GM12878 (cell line): Measurements from ENCODE around the gene SARS2. TPM values are rescaled to one million over a fixed set of nuclear protein-coding genes. Genes with fewer than 3 reads are reported as not detected.

Experiments used
- CHD2 ChIP-seq: IDR thresholded peaks from 2 replicates; pipeline ENCODE4 v1.6.1; 2011; ENCODE audit warnings: low read depth, low read length, improper control_type of control experiment, borderline replicate concordance
- CUX1 ChIP-seq: IDR thresholded peaks from 2 replicates; pipeline ENCODE4 v1.6.1; 2012; ENCODE audit warnings: improper control_type of control experiment, low read depth, low read length; ENCODE audit not compliant: insufficient replicate concordance
- E2F8 ChIP-seq: fragments of 450-650 bp; IDR thresholded peaks from 2 replicates; pipeline ENCODE4 v1.6.1; 2018; ENCODE audit warnings: mild to moderate bottlenecking, low read depth, moderate library complexity; ENCODE audit not compliant: partially characterized antibody
- ELK1 ChIP-seq: IDR thresholded peaks from 2 replicates; pipeline ENCODE4 v1.6.1; 2012; ENCODE audit warnings: low read depth, low read length, improper control_type of control experiment
- KAT2A ChIP-seq: conservative IDR thresholded peaks from 2 replicates; pipeline ENCODE4 v1.6.1; 2011; ENCODE audit warnings: low read depth, low read length; ENCODE audit not compliant: control insufficient read depth
- NKRF ChIP-seq: fragments of 450-650 bp; conservative IDR thresholded peaks from 2 replicates; pipeline ENCODE4 v1.6.1; 2017; ENCODE audit warnings: mild to moderate bottlenecking, moderate library complexity
- NR2F1 ChIP-seq: fragments of 450-650 bp; conservative IDR thresholded peaks from 2 replicates; pipeline ENCODE4 v1.6.1; 2017; ENCODE audit warnings: mild to moderate bottlenecking
- NRF1 ChIP-seq: conservative IDR thresholded peaks from 2 replicates; pipeline ENCODE4 v1.6.1; 2011; ENCODE audit warnings: mild to moderate bottlenecking, low read depth, low read length, improper control_type of control experiment
- SMARCA5 ChIP-seq: fragments of 450-650 bp; IDR thresholded peaks from 2 replicates; pipeline ENCODE4 v1.6.1; 2017; ENCODE audit warnings: mild to moderate bottlenecking
- SRF ChIP-seq, 2 experiments: IDR thresholded peaks; 2 replicates each; pipeline ENCODE4 v1.6.1; 2011; ENCODE audit warnings: low read depth in 2 of 2, low read length in 2 of 2, mild to moderate bottlenecking in 1 of 2, moderate library complexity in 1 of 2
- ZNF384 ChIP-seq: IDR thresholded peaks from 2 replicates; pipeline ENCODE4 v1.6.1; 2012; ENCODE audit warnings: low read depth, mild to moderate bottlenecking, low read length, improper control_type of control experiment, borderline replicate concordance
- ZNF687 ChIP-seq: fragments of 450-650 bp; IDR thresholded peaks from 2 replicates; pipeline ENCODE4 v1.6.1; 2017; ENCODE audit warnings: mild to moderate bottlenecking, moderate library complexity
- polyA plus RNA-seq, 11 experiments: library from polyadenylated mRNA; depleted of rRNA in 4 of 11; unstranded in 6 of 11; stranded (reverse) in 5 of 11; fragments of >200 nt; fragmentation: Nextera tagmentation in 4 of 11; fragmentation: Illumina TruSeq in 1 of 11; extraction: Ambion mirVana in 4 of 11; extraction: Trizol in 1 of 11; gene quantifications; 1 replicate in 1 of 11; 2 replicates in 10 of 11; pipeline versions ENCODE4 v1.2.1 to v1.2.3, GENCODE V29; 2011 to 2016; ENCODE audit warnings: inconsistent platforms in 2 of 11, missing spikeins in 2 of 11, low read depth in 1 of 11
- total RNA-seq, 4 experiments: library from RNA; depleted of rRNA in 3 of 4; stranded (reverse); fragments of >200 nt in 3 of 4; fragmentation: Illumina TruSeq in 1 of 4; extraction: Trizol in 1 of 4; gene quantifications; 2 replicates each; pipeline versions ENCODE4 v1.2.1 to v1.2.3, GENCODE V29; 2013 to 2021

SARS2 gene
- total and polyA plus RNA-seq, 10 of the 15 experiments (the other 5 are each of a cell fraction or from before 2014, with no cell fraction given): 2.6 to 50.3 (median 27.5) TPM

GRCh38 chr19:38899447-38900201, 30.9 kb downstream of the SARS2 start, which contains the start of the genes NFKBIB and SIRT2 (continued):
- TF ChIP-seq SRF (IDR thresholded peaks at IDR 0.05; ENCODE audit: low read depth in 2 of 2, low read length in 2 of 2) (peak in 1 of 2 experiments; percentile 68; a peak in 2 of 4 replicates), E2F8 (peak; percentile 84), ZNF687 (0 out of 2 replicates have a peak, but pooled peaks have one; percentile 16), NRF1 (0 out of 2 replicates have a peak, but pooled peaks have one; percentile 18), NR2F1 (peak; percentile 89), CUX1 (no peak), KAT2A (no peak), ELK1 (peak; percentile 67; the same call in 1 of the 2 replicates), ZNF384 (no peak), SMARCA5 (no peak), NKRF (peak; percentile 92), CHD2 (peak; percentile 91)
